AG09319 (cell line): ENCODE results near the gene GTF3C4.

Experiments used
- DNase-seq: peaks from one replicate; pipeline ENCODE4 v3.0.0-alpha.2; 2010; ENCODE audit warnings: low read depth; ENCODE audit errors: extremely low read depth
- CTCF ChIP-seq: IDR thresholded peaks from 2 replicates; pipeline ENCODE4 v1.5.1; 2011; ENCODE audit warnings: low read depth, mild to moderate bottlenecking, inconsistent platforms, low read length, moderate library complexity

The GTF3C4 gene

GRCh38 chr9:132630116-132630515 is 40.1 kb upstream of the GTF3C4 start:
- DNase-seq: no peak
- TF ChIP-seq CTCF: no peak

- no peak for TF ChIP-seq CTCF
- DNase-seq: no peak
Observed at GRCh38 chr9:132630811-132631210, 39.5 kb upstream of the GTF3C4 start.

- TF ChIP-seq CTCF: no peak
- DNase-seq: no peak
Observed at GRCh38 chr9:132631280-132631679, 39.0 kb upstream of the GTF3C4 start.

- no peak for DNase-seq
- TF ChIP-seq CTCF: no peak
Observed at GRCh38 chr9:132631685-132632084, 38.6 kb upstream of the GTF3C4 start.

GRCh38 chr9:132632413-132633129 is 37.7 kb upstream of the GTF3C4 start:
- TF ChIP-seq CTCF: no peak
- no peak for DNase-seq

- no peak for DNase-seq
- TF ChIP-seq CTCF: no peak
Observed at GRCh38 chr9:132634327-132634726, 35.9 kb upstream of the GTF3C4 start.

GRCh38 chr9:132637351-132637750 is 32.9 kb upstream of the GTF3C4 start:
- DNase-seq: no peak

More at GRCh38 chr9:132637351-132637750, 32.9 kb upstream of the GTF3C4 start:
- TF ChIP-seq CTCF: no peak
